HG03432 (cell line): ENCODE measurements around the gene GNA12.

Experiments
- ATAC-seq: cut with Tn5 transposase; IDR thresholded peaks from one replicate; pipeline ENCODE4 v1.9.1; 2021; ENCODE audit warnings: mild to moderate bottlenecking, moderate library complexity; ENCODE audit not compliant: unreplicated experiment

The GNA12 gene

GRCh38 chr7:2838873-2839578 lies 5.1 kb downstream of the GNA12 start:
- peak; percentile 68 for ATAC-seq

- no peak for ATAC-seq
Observed at GRCh38 chr7:2838451-2838850, 5.7 kb downstream of the GNA12 start.

- no peak for ATAC-seq
Observed at GRCh38 chr7:2837496-2837895, 6.6 kb downstream of the GNA12 start.

GRCh38 chr7:2834748-2835441 lies 9.2 kb downstream of the GNA12 start:
- no peak for ATAC-seq

- no peak for ATAC-seq
Observed at GRCh38 chr7:2833083-2833910, 10.8 kb downstream of the GNA12 start.

GRCh38 chr7:2832461-2832860 lies 11.6 kb downstream of the GNA12 start:
- no peak for ATAC-seq

- ATAC-seq = no peak
Observed at GRCh38 chr7:2830609-2831376, 13.3 kb downstream of the GNA12 start.

GRCh38 chr7:2829040-2829439 lies 15.1 kb downstream of the GNA12 start:
- no peak for ATAC-seq

GRCh38 chr7:2826771-2827170 lies 17.3 kb downstream of the GNA12 start:
- ATAC-seq = no peak

- ATAC-seq = no peak
Observed at GRCh38 chr7:2825559-2826227, 18.4 kb downstream of the GNA12 start.

GRCh38 chr7:2824678-2825461 lies 19.2 kb downstream of the GNA12 start:
- peak; percentile 38 for ATAC-seq

- ATAC-seq = no peak
Observed at GRCh38 chr7:2824026-2824677, 20.0 kb downstream of the GNA12 start.

GRCh38 chr7:2823130-2823529 lies 21.0 kb downstream of the GNA12 start:
- no peak for ATAC-seq

GRCh38 chr7:2821842-2822507 lies 22.1 kb downstream of the GNA12 start:
- peak; percentile 64 for ATAC-seq

GRCh38 chr7:2821161-2821841 lies 22.8 kb downstream of the GNA12 start:
- peak; percentile 60 for ATAC-seq

GRCh38 chr7:2820508-2820934 lies 23.6 kb downstream of the GNA12 start:
- ATAC-seq = no peak

- ATAC-seq = no peak
Observed at GRCh38 chr7:2819954-2820397, 24.1 kb downstream of the GNA12 start.
